NCI-H774 (cell line): ENCODE data around the gene USP43.
"Not testable (repeated sequence)": the region's sequence is repeated elsewhere in the genome, so short reads cannot be mapped to it uniquely, and the experiment has no call there.

Experiments
- DNase-seq: peaks from one replicate; lab custom pipeline; 2025; lab: John Stamatoyannopoulos, UW

Gene USP43

DNA sequence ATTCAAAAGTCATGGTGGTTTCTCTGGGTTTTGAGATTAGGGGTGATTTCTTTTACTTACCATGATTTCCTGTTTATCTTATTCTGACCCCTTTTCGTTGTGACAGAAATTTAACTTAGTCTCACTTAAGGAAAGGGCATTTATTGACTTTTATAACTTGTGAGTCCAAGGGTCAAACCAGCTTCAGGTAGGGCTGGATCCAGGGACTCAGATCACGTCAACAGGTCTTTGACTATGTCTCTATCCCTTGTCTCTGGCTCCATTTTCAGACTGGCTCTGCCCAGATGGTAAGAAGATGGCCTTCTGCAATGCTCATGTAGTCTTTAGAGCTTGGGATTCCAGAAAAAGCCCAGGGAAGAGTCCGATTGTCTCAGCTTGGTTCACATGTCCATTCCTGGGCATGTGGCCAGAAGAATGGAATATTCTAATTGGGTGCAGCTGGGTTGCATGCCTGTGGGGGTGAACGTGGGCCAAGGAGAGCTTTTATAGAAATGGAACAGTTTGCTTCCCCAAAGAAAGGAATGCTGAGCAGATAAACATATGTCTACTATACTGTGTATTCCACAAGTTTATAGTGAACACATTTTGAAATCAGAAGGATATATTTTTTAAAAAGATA is 13.4 kb downstream of the USP43 start:
- DNase-seq = no peak

DNA sequence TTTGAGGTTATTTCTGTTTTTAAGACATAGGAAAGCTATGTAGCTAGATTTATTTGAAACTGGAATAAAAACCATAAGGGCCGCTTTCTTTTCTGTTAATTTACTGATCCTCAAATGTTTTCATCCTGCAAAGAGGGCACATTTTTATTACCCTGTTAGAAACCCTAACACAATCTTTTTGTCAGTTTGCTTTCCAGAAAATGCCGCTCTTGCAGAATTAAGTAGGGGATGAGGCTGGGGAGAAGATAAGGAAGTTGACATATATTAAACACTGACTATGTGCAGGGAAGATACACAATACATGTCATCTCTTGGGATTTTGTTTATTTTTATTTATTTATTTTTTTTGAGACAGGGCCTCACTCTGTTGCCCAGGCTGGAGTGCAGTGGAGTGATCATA is 15.7 kb downstream of the USP43 start:
- no peak for DNase-seq

DNA sequence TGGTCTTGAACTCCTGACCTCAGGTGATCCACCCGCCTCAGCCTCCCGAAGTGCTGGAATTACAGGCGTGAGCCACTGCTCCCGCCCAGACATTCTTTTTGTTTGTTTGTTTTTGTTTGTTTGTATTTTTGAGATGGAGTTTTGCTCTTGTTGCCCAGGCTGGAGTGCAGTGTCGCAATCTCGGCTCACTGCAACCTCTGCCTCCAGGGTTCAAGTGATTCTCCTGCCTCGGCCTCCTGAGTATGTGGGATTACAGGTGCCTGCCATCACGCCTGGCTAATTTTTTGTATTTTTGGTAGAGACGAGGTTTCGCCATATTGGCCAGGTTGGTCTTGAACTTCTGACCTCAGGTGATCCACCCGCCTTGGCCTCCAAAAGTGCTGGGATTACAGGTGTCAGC is 18.2 kb downstream of the USP43 start:
- not testable (repeated sequence) for DNase-seq

DNA sequence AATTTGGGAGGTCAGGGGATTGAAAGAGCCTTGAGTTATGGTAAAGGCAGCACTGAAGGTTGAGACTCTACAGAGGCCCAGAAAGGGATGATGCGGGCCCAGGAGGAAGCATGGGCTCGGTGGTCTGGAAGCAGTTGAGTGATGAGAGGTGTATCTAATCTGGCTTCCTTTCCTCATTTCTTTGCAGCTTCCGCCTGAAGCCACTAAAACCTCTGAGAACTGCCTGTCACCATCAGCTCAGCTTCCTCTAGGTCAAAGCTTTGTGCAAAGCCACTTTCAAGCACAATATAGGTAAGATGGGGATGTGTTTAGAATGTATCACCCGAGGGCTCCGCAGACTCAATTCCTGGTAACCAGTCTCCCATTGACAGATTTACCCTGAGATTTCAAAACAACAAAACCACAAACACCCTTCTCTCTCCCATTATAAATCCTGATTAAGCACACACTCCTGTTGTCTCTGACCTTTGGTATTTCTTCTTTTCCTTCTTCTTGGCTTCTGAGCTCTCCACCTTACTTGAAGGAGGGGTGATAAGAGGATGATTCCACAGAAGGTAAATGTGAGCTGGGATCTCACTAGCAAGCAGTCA is 21.2 kb downstream of the USP43 start:
- DNase-seq = no peak

DNA sequence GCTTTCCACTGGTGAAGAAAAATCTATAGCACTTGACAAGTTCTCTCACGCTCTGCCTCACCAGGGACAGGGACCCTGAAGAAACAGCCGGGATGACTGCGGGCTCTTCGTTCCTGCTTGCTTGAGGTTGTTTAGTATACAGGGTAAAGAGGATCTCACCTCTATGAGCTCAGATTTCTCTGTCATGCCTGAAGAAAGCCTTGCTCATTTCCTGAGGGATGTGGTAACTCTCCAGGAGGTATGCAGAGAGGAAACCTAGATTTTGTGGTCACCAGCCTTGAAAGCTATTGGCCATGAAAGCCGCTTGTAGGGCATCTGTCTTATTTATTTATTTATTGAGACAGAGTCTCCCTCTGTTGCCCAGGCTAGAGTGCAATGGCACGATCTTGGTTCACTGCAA is 23.2 kb downstream of the USP43 start:
- DNase-seq = no peak

DNA sequence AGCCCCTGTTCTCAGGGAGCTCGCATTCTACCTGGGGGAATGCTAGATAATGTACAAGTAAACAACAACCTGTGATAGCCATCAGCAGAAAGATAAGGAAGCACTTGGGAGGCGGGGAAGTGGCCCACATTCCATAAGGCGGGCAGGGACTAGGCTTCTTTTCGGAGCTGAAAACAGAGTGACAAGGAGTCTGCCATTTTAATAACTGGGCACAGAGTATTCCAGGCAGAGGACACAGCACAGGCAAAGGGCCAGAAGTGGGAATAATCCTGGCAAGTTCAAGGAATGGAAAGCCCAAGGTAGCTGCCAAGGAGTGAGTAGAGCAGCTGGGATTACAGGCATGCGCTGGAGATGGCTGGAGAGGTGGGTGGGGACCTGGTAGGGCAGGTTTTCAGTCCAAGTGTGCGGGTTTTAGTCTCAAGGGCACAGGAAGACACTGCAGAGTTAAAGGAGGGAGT is 24.3 kb downstream of the USP43 start:
- DNase-seq = no peak

DNA sequence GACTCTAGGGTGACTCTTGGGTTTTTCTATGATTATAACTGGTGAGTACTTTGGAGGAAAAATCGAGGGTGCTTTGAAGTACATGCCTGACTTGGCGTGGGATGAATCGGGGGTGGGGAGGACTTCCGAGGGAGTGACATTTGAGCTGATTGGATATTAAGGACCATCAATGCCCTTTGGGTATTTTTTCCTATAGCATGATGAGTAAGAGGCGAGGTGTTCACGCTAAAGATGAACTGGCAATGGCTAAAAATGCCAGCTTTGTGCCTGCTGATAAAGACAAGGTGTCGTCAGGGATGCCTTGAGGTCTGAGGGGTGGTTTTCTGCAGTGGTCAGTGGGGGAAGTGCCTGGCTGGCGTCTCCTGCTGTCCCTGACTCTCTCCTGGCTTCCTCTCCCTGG is 25.3 kb downstream of the USP43 start:
- no peak for DNase-seq

DNA sequence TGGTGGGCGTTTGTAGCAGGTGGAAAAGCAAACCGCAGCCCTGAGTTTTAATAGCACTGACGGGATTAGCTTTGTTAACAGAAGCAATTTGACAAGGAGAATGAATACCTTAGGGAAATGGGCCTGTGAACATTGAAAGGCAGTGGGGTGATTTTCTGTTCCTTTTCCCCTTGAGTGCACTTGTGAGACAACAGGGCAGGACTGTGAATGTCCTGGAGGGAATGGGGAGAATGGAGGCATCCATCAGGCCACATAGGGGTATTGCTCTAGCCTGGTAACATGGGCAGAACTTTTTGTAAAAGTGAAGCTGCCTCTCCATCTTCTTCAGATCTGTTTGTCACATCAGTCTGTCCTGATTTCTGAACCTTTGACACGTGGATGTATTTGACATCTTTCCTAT is 26.2 kb downstream of the USP43 start:
- DNase-seq = no peak

DNA sequence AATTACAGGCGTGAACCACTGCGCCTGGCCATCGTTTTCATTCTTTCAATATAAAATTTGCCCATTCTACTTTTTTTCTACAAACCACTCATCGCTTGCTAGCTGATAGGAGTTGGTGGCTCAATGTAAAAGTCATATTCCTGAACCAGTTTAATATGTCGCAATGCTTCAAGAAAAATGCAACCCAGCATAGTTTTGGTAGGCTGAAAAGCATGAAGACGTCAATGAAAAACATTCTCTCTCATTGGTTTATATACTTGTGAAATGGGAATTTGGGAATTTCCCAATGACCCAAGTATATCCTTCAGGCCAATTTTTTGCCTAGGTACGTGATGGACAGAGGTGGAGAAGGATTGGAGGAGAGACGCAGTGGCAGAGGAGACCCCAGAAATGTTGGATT is 26.9 kb downstream of the USP43 start:
- no peak for DNase-seq

DNA sequence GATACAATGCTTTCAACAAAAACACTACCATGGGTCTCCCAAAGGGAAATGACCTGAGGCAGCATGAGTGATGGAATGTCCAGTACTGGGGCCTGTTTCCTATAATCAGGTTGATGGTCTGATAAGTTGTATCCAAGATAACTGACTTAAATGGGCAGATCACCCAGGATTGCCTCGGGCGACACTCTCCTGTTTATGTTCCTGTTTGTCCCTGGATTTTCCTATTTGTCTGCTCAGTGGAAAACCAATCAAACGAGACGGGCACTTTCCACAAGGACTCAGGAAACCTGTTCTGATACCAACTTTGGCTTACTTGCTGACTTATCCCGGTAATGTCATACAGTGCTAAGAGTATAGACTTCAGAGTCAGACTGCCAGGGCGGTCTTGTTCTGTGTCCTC is 27.4 kb downstream of the USP43 start:
- DNase-seq = no peak

DNA sequence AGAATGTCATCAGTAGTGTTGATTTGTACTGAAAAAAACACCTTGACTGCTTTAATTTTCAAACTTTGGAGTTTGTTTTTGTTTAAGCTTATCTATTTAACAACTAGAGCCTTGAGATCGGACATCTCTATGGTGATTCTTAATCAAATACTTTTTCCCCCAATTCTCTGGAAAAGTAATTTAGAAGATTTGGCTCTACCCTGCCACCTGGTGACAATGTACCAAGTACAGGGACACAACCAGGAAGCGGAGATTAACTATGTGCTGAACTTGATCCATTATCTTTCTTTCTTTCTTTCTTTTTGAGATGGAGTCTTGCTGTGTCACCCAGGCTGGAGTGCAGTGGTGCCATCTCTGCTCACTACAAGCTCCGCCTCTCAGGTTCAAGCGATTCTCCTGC is 30.8 kb downstream of the USP43 start:
- DNase-seq = no peak

DNA sequence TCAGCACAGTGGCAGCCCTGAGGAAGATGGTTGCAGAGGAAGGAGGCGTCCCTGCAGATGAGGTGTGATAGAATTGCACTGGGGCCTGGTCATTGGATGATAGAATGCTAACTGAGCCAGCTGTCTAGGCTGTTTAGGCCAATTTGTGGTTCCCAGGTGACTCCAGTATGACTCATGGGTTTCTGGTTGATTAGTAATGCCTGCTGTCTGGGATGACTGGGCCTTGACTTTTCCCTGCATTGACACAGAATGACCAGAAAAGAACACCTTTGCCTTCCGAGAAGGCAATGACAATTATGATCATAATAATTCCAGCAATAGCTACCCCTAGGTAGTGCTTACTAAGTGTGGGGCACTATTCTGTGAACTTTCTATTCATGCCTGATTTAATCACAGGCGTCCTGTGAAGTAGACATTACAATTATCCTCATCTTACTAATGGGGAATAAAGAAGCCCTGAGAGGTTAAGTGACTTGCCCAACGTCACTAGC is 31.5 kb downstream of the USP43 start:
- DNase-seq = no peak

DNA sequence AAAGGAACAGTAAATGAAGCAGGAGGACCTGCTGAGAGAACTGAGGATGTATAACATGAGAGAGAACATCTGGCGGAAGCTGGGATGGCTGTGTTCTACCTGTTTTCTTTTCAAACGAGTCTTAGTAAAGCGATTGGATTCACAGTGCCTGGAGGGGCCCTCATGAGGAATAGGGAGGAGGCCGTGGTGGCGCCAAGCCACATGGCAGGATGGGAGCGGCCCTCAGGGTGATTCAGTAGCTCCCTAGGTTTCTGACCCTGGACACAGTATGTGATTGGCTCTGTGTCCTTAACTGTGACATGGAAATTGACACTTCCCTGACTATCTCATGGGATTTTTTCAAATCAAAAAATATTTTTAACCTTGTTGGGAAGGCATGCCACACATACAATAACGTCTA is 32.1 kb downstream of the USP43 start:
- no peak for DNase-seq

DNA sequence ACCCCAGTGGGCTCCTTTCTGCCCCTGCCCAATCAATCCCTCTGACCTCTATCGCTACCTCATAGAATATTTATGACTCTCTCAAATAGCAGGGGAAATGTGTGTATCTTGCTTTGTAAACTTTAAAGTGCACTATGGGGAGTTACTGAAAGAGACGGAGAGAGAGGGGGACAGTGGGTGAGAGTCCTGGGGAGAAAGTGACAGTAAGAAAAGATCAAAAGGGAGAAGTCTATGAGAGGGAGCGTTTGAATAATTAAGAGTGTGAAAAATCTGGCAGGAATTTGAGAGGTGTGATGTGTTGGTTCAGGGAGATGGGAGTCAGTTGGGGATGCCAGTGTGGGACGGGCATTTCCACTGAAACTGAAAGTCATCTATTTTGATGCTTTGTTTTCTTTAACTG is 32.6 kb downstream of the USP43 start:
- no peak for DNase-seq

DNA sequence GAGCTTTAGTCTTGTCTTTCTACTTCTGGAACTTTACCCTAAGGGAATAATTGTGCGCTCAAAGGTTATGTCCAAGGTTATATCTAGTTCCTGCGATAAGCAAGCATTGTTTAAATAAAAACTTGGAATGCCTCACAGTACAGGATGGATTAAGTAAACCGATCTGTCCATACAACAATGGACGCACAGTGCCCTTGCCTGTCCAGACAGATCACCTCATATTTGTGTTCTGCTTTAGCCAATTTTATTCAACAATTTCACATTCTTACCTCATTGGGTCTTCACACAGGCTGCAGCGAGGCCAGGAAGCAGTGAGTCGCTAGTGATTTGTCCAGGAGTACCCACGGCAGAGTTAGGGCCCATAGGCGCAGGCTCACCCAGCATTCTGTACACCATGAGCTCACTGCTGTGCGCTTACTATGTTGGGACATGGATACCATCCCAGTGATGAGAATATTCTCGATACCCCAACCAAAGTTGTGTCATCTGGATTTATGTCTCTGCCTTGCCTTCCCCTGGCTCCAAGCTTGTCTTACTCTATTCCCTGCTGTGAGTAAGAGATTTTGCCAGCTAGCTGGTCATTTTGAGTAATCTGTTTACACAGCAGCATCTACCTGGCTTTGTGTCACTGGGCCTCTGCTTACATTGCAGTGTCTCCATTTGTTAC is 39.8 kb downstream of the USP43 start:
- DNase-seq = no peak

DNA sequence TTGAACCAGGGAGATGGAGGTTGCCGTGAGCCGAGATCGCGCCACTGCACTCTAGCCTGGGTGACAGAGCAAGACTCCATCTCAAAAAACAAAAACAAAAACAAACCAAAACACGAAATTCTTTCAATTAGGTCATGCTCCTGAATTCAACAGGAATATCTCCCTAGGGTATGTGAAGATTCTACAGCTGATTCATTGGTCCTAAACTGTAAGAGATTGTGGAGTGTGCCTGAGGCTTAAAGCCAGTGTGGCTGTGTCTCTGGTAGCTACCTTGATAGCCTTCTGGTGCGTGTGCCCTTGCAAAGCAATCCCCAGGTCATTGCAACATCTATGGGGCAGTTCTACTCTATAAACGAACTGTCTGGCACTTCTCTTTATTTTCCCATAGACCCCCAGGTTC is 48.4 kb downstream of the USP43 start:
- DNase-seq = no peak

DNA sequence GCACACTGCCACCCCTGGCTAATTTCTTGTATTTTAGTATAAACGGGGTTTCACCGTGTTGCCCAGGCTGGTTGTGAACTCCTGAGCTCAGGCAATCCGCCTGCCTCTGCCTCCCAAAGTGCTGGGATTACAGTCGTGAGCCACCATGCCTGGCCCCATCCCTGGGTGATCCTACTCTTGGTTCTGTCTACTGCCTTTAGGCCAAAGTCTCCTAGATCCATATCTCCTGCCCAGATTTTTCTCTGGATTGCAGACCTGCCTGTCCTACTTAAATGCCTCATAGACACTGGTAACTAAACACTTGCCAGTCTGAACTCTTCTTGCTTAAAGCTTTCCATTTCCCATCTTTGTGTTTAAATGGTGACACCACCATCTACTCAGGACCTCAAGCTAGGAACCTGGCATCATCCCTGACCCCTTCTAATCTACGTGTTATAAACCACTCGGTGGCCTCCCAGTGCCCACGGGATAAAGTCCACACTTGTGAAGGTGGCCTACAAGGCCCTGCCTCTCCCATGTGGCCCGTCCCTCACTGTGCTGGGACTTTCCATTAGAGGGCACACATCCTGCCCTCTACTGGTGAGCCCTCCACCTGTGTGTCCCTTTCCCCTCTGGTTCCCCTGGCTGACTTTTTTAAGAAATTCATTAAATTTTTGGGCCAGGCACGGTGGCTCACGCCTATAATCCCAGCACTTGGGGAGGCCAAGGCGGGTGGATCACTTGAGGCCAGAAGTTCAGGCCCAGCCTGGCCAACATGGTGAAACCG is 51.1 kb downstream of the USP43 start:
- no peak for DNase-seq

DNA sequence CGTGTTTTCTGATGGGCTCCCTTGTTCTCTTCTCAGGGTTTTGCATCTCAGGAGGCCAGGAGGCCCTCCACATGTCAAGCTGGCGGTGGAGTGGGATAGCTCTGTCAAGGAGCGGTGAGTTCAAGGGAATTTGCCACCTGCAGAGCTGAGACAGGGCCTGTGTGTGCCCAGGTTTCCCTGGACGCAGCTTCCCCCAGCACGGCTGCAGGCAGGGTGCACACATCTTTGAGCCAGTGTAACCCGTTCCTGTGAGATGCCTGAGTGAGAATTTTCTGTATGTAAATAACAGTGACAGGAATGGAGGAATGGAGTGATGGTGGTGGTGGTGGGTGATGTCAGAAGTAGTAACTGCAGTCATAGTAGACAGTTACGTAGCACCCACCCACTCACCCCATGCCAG is 54.8 kb downstream of the USP43 start:
- DNase-seq = no peak

DNA sequence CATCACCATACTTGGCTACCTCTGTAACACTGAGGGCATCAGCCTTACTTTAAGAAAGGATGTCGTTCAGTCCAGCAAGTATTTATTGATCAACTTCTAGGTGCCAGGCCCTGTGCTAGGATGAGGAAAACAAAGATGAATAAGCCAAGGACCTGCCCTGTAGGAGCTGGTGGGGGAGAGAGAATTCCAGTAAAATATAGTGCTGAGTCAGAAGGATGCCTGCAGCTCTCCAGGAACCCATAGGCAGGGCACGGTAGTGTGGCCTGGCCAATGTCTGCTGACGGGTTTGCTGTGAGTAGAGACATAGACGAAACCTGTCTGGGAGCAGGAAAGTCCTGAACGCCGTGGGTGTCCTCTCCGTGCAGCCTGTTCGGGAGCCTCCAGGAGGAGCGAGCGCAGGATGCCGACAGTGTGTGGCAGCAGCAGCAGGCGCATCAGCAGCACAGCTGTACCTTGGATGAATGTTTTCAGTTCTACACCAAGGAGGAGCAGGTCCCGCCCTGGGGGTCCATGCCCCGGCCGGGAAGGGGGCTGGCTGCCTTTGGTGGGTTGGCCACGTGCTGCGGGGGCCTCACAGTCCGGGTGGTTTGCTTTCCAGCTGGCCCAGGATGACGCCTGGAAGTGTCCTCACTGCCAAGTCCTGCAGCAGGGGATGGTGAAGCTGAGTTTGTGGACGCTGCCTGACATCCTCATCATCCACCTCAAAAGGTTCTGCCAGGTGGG is 55.6 kb downstream of the USP43 start:
- no peak for DNase-seq

DNA sequence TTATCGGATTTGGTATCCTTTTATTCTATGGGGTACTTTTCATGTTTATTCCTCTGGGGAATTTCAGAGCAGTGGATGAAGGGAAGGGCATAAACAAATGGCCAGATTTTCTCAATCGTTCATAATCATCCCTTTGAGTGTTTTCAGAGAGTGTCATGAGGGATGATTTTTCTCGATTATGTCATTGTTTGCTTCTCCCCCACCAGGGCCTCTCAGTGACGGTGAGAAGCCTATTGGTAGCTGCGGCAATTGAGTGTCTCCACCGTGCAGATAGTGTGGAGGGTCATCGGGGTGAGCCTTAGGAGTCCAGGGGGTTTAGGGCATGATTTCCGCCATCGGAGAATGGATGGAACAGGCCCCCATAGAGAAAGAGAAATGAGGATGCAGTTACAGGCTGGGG is 57.2 kb downstream of the USP43 start:
- DNase-seq = no peak

DNA sequence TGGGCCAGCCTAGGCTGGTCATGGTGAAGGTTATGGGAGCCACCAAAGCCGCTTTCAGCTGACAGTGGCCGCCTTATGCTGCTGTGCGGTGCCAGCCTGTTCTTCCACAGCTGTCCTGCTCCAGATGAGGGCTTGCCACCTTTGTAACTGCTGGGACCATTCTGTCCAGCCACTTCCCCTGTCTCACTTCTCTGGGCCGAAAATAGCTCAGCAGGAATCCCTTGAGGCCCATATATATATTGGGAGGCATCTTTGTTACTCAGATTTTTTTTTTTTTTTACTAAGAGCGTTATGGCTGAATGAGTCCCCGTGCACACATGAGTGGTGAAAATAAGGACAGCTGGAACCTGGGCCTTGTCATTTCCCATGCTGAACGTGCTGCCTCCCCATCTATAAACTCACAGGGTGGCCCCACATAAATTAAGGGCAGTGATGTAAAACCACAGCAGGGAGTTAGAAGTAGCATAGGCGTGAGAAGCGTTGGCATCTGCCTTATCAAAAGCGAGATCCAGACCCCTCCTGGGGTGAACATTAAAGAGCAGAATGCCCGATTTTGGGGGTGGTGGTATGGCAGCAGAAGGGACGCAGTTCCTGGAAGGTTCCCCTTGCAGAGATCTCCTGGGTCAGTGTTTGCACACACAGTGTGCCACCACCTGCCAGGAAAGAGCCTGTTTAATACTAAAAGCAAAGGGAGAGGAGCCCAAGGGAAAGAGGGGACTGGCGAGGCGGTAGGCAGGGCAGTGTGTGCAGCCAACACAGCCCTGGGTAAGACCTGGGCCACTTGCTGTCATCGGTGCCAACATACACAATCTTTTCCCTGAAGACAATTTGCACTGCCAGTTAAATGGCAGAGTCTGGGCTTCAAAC is 57.8 kb downstream of the USP43 start:
- DNase-seq = no peak
